GM12865 (cell line): ENCODE measurements around the gene CABP4.
A peak's percentile ranks its signal among the peaks of the same experiment; 100 is the strongest.

Experiments used
- DNase-seq: peaks from one replicate; pipeline ENCODE4 v3.0.0; 2010; ENCODE audit warnings: low read depth
- H3K4me3 ChIP-seq: 2 replicates; pipeline ENCODE4 v1.5.1; 2011; ENCODE audit warnings: mild to moderate bottlenecking, low read depth, low read length, control low read depth
- CTCF ChIP-seq: IDR thresholded peaks from 2 replicates; pipeline ENCODE4 v1.5.1; 2011; ENCODE audit warnings: low read length, control low read depth, low read depth, inconsistent platforms; ENCODE audit not compliant: insufficient read depth; ENCODE audit errors: missing control alignments

CABP4 gene

GRCh38 chr11:67441731-67442351 lies 13.3 kb upstream of the CABP4 start:
- no peak for TF ChIP-seq CTCF

DNA sequence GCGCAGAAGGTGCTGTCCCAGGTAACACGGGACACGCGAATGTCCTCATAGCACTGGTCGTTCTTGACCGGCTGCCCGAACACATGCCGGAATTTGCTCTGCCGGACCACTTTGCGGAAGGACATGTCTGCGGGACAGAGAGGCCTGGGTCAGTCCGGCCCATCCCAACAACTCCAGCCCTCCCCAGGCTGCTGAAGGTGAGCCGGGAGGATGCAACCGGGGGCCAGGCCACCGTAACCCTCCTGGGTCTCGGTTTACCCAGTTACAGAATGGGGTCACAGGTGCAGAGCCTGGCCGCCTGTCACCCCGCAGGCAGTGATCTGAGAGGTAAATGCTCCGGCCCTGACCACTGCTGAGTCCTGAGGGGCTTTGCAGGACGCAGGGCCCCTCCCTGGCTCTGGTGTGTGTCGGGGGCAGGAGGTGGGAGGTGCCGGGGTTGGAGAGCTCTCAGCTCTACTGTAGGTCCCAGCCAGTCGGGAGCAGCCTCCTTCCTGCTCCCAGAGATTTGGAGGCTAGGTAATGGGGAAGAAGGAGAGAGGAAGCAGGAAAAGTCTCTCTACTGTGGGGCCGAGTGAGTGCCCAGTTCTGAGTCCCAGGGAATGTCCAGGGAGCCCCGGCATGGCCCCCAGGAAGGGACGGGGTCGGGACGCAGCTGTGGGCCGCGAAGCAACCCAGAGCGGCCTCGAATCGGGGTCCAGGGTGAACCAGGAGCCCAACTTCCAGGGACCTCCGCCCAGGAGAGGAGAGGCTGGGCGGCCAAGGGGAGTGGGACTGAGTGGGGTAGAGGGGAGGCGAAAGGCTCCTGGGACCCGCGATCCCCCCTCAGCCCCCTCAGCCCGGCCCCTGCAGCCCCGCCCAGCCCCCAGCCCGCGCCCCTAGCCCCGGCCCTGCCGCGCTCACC lies 12.4 kb upstream of the CABP4 start:
- TF ChIP-seq CTCF = no peak
- no peak for DNase-seq
- peak overlapping the region; percentile 48 for H3K4me3 ChIP-seq

More at GRCh38 chr11:67441731-67442351, 13.3 kb upstream of the CABP4 start:
- no peak overlapping the region for H3K4me3 ChIP-seq
- no peak for DNase-seq

DNA sequence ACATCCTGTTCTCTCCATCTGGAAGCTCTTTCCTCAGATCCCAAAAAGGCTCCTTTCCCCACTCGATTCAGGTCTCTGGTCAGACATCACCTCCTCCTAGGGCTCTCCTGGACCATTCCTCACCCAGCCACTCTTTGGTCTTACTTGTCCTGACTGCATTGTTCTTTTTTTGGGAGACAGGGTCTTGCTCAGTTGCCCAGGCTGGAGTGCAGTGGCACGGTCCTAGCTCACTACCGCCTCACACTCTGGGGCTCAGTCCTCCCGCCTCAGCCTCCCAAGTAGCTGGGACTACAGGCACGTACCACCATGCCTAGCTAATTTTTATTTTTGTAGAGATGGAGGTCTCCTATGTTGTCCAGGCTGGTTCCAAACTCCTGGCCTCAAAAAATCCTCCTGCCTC lies 9.6 kb upstream of the CABP4 start:
- peak overlapping the region; percentile 48 for H3K4me3 ChIP-seq

GRCh38 chr11:67448220-67448609 lies 6.9 kb upstream of the CABP4 start:
- no peak for DNase-seq
- no peak overlapping the region for H3K4me3 ChIP-seq
- TF ChIP-seq CTCF = no peak

More for the DNA sequence above, 9.6 kb upstream of the CABP4 start:
- DNase-seq = no peak
- no peak for TF ChIP-seq CTCF

GRCh38 chr11:67449116-67449844 lies 5.9 kb upstream of the CABP4 start:
- no peak for TF ChIP-seq CTCF
- no peak for DNase-seq
- H3K4me3 ChIP-seq = no peak overlapping the region

DNA sequence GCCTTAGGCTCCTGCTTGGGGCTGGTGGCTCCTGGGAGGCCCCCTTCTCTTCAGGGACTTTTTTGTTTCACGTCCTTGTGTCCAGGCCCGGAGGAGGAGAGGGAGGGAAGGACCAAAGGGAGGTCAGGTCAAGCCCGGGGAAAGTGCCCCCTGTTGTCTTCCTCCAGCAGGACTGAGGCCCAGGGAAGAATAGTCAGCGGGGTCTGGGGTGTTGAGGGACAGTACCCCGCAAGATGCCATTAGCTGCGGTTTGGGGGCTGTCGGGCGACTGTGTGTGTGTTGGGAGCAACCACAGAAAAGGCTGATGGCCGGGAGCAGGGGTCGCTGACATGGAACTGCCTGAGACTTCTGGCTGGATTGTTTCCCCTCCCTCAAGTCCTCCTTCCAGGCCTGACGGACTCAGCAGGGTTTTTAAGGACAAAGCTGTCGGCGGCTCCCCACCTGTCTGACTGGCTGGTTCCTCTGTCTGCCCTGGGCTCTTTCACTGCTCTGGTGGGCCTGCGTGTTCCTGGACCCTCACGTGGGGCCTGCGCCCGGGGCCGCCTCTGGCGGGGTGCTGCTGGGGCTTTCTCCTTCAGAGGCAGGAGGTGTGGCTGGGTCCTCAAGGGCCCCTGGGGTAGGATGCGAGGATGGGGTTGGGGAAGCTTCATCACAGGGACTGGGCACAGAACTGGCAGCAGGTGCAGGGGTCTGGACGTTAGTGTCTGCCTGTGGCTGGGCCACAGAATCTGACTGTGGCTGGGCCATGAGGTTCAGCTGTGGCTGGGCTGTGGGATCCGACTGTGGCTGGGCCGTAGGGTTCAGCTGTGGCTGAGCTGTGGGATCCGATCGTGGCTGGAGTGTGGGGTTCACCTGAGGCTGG lies 4.1 kb upstream of the CABP4 start:
- H3K4me3 ChIP-seq = no peak overlapping the region
- DNase-seq = no peak
- no peak for TF ChIP-seq CTCF
